Activated naive CD4-positive, alpha-beta T cell treated with anti-CD3 and anti-CD28 coated beads for 36 hours (primary cell): ENCODE data around the gene IFITM2. TPM values are rescaled to one million over a fixed set of nuclear protein-coding genes. Genes with fewer than 3 reads are reported as not detected.
"Not testable (repeated sequence)": the region's sequence is repeated elsewhere in the genome, so short reads cannot be mapped to it uniquely, and the experiment has no call there.

Experiments
- CTCF ChIA-PET: fragments of 350-600 bp; sonication (Branson Sonifier 250); formaldehyde crosslinking; loops from one replicate; lab custom pipeline; 2021; ENCODE audit warnings: antibody characterized with exemption; lab: Charles Lee
- DNase-seq: peaks from one replicate; pipeline ENCODE4 v3.0.0-alpha.2; 2020
- H3K27ac Mint-ChIP-seq: one replicate; pipeline ENCODE4 v1.8.0; 2021; ENCODE audit warnings: mild to moderate bottlenecking, mixed read lengths
- H3K27me3 Mint-ChIP-seq: one replicate; pipeline ENCODE4 v1.8.0; 2021; ENCODE audit warnings: low read depth, mixed read lengths
- H3K36me3 Mint-ChIP-seq: one replicate; pipeline ENCODE4 v1.8.0; 2021; ENCODE audit warnings: low read depth, mixed read lengths
- H3K4me1 Mint-ChIP-seq: one replicate; pipeline ENCODE4 v1.8.0; 2021; ENCODE audit warnings: low read depth, mixed read lengths
- H3K4me3 Mint-ChIP-seq: one replicate; pipeline ENCODE4 v1.8.0; 2021; ENCODE audit warnings: mild to moderate bottlenecking, moderate library complexity, mixed read lengths
- H3K9me3 Mint-ChIP-seq: one replicate; pipeline ENCODE4 v1.8.0; 2021; ENCODE audit warnings: mixed read lengths
- intact Hi-C: fragments of 100-400 bp; cut with micrococcal nuclease; formaldehyde crosslinking; loops from one replicate; pipeline ENCODE4 v1.15.1; 2023
- total RNA-seq, 2 experiments: library from RNA; stranded (reverse); gene quantifications; one replicate each; pipeline ENCODE4 v1.2.3, GENCODE V29; 2021

The IFITM2 gene
- total RNA-seq, 2 experiments from 2014 or later = 760 to 802 TPM

DNA sequence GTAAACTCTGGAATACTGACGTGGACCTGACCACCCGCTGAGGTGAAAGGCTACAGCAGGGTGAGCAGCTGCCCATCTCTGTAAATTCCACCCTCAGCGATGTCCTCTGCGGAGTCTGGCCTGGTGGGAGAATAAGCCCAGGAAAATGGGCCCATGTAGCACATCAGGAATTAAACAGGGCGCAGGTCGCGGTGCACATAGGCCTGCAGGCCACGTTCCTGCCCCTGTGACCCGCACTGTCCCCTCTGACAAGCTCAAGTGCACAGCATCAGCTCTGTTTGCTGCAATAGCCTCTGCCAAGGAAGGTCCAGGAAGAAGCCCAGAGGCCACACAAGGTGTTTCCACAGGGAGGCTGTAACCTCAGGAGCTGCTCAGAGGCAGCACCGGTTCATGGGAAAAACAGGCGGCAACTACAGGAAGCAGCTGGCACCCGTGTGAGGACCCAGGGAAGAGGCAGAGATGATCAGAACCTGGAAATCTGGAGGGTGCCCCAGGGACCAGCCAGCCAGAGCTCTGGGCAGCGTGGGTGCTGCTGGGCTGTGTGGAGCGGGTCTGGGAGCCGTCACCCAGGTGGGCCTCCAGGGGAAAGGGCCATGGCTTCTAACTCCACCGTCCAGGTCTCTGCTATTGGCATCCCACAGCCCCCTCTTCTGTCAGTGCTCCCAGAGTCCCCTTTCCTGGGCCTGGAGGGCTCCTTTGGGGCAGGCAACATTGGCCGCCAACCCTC, 808 bp upstream of the IFITM2 start:
- Mint-ChIP-seq H3K27ac (peak overlapping the region; percentile 97), H3K4me1 (peaks cover 34% of the 10 kb centered on the region), H3K36me3 (peaks cover 20% of the 10 kb centered on the region)

DNA sequence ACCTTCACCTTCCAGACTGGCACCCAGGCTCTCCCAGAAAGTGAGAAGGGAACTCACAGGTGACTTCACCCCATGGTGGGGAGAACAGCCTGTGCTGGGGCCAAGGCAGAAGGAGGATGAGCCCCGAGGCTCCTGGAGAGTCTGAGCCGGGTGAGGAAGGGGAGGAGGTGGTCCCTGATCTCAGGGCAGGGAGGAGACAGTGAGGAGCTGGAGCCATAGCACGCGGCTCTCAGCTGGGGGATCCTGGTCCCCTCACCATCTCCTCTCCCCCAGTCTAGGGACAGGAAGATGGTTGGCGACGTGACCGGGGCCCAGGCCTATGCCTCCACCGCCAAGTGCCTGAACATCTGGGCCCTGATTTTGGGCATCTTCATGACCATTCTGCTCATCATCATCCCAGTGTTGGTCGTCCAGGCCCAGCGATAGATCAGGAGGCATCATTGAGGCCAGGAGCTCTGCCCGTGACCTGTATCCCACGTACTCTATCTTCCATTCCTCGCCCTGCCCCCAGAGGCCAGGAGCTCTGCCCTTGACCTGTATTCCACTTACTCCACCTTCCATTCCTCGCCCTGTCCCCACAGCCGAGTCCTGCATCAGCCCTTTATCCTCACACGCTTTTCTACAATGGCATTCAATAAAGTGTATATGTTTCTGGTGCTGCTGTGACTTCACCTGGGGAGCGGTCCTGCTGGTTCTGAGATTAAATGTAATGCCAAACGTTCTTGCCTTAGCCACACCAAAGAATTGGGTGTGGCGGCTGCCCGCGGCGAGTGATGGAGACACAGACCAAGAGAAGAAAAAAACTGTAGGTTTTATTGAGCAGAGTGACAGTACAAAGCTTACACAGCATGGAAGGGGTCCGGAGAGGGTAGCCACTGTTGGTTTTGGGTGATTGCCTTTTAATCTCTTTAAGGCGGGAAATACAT, 1.4 kb downstream of the IFITM2 start:
- H3K36me3 Mint-ChIP-seq = peaks cover 28% of the 10 kb centered on the region
- H3K4me3 Mint-ChIP-seq = peak overlapping the region; percentile 96
- intact Hi-C loops = loop anchor here (1.0 to 10.0 kb wide), 4 partner anchors 8 to 416 kb away; partner anchors contain the start of gene PGGHG
- H3K9me3 Mint-ChIP-seq, H3K27me3 Mint-ChIP-seq, DNase-seq: not testable (repeated sequence)
- peak overlapping the region; percentile 97 for H3K27ac Mint-ChIP-seq
- CTCF ChIA-PET = interaction anchor here (0.9 to 1.8 kb wide), 4 partner anchors 20 to 58 kb away, joined by 3 to 16 read pairs (median 6); partner anchors contain the start of gene PGGHG
- peaks cover 28% of the 10 kb centered on the region for H3K4me1 Mint-ChIP-seq

More for the DNA sequence above, 808 bp upstream of the IFITM2 start:
- intact Hi-C loops = loop anchor here (2.0 to 10.0 kb wide), 2 partner anchors 14 to 418 kb away; partner anchors contain the start of gene IFITM3
- DNase-seq = no peak
- CTCF ChIA-PET = interaction anchor here (0.6 to 5.6 kb wide), 12 partner anchors 10 to 214 kb away, joined by 3 to 81 read pairs (median 8); no protein-coding TSS in a partner anchor
- Mint-ChIP-seq H3K4me3 (peak overlapping the region; percentile 96), H3K27me3 (no peaks in the 10 kb centered on the region), H3K9me3 (no peaks in the 10 kb centered on the region)

DNA sequence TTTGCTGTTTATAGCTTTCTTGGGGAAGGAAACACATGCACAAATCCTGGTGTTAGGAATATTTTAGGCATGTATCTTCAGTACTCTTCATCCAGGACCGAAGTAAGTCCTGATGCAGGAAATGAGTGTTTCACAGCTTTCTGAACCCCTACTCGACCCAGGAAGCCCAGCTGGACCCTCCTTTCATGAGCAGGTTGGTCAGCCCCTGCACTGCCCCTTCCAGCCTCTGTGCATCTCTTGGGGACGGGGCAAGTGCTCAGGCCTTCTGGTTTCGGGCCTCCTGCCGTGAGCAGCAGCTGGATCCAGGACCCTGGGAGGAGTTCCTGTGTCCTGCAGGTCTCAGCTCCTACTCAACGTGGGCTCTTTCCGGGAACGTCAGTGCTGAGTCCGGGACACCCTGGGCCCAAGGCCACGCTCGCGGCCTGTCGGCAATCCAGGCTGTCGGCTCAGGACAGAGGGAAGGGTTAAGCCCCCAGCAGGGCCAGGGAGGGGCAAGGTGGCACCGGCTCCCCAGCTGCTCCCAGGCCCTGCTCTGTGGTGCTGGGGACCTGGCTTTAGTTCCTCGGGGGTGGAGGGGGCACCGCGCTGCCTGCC, 2.5 kb downstream of the IFITM2 start:
- intact Hi-C loops = loop anchor here (1.0 to 10.0 kb wide), 5 partner anchors 7 to 485 kb away; partner anchors contain the start of genes CEND1, PGGHG and SLC25A22
- CTCF ChIA-PET = interaction anchor here (1.7 to 1.8 kb wide), 3 partner anchors 45 to 59 kb away, joined by 5 to 16 read pairs (median 8); no protein-coding TSS in a partner anchor
- peak overlapping the region; percentile 97 for H3K27ac Mint-ChIP-seq
- H3K4me3 Mint-ChIP-seq = peak overlapping the region; percentile 96
- H3K4me1 Mint-ChIP-seq = peaks cover 27% of the 10 kb centered on the region
- H3K36me3 Mint-ChIP-seq = peaks cover 38% of the 10 kb centered on the region
- H3K27me3 Mint-ChIP-seq, DNase-seq, H3K9me3 Mint-ChIP-seq: not testable (repeated sequence)

DNA sequence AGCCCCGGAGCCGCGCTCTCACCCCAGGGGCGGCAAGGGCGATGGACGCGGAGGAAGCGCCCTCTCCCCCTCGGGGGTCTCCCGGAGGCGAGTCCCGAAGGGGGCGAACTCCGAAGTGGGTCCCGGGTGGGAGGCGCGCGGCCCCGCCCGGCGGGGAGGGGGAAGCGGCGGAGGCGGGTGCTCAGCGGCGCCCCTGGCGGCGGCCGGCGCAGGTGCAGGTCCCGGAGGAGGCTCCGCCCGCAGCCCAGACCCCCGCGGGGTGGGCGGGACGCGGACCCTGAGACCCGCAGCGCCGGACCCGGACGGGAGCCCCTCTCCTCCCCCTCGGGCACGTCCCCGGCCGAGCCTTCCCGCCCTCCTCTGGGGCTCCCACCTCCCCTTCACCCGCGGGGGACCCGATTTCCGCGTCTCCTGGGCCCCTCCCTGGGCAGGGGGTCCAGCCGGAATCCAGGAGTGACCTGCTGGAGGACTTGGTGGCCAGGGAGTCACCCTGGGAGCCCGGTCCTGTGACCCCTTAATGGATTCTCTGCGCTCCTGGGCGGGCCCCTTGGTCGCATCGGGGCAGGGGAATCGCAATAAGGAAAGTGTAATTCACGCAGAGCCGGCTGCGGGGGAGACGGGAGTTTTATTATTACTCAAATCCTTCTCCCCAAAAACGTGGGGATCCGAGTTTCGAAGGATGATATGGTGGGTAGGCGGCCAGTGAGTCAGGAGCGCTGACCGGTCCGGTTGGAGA, 3.6 kb downstream of the IFITM2 start:
- DNase-seq = not testable (repeated sequence)
- CTCF ChIA-PET = interaction anchor here (1.4 to 1.7 kb wide), 2 partner anchors 43 to 44 kb away, joined by 3 to 8 read pairs; no protein-coding TSS in a partner anchor

DNA sequence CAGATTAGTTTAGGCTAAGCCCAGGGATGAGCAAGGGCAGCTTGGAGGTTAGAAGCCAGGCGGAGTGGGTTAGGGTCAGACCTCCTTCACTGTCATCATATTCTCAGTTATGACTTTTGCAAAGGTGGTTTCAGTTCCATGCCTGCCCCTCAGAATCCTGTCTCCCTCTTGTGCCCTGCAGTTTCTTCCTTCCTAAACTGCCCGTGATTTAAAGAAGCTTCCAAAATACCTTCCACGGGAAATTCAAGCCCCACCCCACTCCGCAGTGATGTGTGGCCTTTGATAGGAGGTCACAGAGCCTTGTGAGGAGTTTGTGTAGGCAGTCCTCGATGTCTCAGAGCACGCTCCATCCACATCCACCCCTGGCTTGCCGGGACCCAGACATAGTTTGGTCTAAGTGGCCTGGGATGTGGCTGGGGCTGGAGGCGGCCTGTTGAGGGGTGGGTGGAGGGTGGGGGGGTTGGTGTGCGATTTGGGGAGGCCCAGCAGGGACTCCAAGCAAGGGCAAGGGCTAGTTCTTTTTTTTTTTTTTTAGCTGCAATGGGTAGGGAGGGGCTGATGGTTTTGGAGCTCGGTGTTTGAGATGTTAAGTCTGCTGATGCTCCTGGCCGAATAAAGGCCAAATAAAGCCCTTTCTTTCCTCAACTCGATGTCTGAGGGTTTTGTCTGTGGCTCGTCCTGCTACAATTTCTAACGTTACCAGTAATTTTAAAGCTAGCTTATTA, 4.6 kb downstream of the IFITM2 start:
- DNase-seq = peak; percentile 59
- CTCF ChIA-PET = interaction anchor here (0.7 to 1.7 kb wide), 7 partner anchors 25 to 104 kb away, joined by 3 to 8 read pairs (median 3); no protein-coding TSS in a partner anchor
- H3K4me3 Mint-ChIP-seq = peak overlapping the region; percentile 93
- H3K36me3 Mint-ChIP-seq = peaks cover 53% of the 10 kb centered on the region
- peak overlapping the region; percentile 95 for H3K27ac Mint-ChIP-seq
- H3K9me3 Mint-ChIP-seq = no peaks in the 10 kb centered on the region
- intact Hi-C loops = loop anchor here (1.0 to 10.0 kb wide), 6 partner anchors 61 to 483 kb away; partner anchors contain the start of genes BET1L, CEND1, PSMD13 and RIC8A
- H3K27me3 Mint-ChIP-seq = no peaks in the 10 kb centered on the region
- H3K4me1 Mint-ChIP-seq = peaks cover 22% of the 10 kb centered on the region

More for the DNA sequence above, 3.6 kb downstream of the IFITM2 start:
- Mint-ChIP-seq H3K4me3 (peak overlapping the region; percentile 93), H3K27ac (peak overlapping the region; percentile 95), H3K4me1 (peaks cover 21% of the 10 kb centered on the region), H3K36me3 (peaks cover 44% of the 10 kb centered on the region)
- not testable (repeated sequence) for H3K27me3 Mint-ChIP-seq, H3K9me3 Mint-ChIP-seq
- intact Hi-C loops = loop anchor here (10.0 kb wide), 1 partner anchor 484 kb away; the partner anchor contains the start of genes CEND1 and SLC25A22

DNA sequence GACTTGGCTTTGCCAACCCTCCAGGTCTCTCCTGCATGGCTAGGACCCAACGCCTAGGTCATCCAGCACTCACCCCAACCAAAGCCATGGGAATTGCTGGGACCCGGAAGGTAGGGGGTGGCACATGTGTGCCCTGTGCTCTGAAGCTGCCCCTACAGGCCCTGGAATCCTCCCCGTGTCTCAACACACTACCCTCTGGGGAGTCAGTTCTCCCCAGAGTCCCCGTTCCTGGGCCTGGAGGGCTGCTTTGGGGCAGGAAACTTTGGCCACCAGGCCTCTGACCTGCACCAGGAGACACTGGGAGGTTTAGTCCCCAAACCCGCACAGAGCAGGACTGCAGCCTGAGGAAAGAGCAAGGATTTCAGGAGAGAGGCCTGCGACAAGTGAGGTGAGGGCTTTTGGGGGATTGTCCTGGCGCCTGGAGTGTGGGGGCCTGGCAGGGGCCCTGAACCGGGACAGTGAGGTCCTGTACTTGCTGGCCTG, 5.7 kb downstream of the IFITM2 start:
- intact Hi-C loops = loop anchor here (2.0 to 10.0 kb wide), 4 partner anchors 63 to 481 kb away; partner anchors contain the start of genes CEND1, PSMD13, RNH1 and SIRT3
- peaks cover 22% of the 10 kb centered on the region for H3K4me1 Mint-ChIP-seq
- peak overlapping the region; percentile 93 for H3K4me3 Mint-ChIP-seq
- no peaks in the 10 kb centered on the region for H3K27me3 Mint-ChIP-seq
- H3K27ac Mint-ChIP-seq = peak overlapping the region; percentile 95
- peaks cover 55% of the 10 kb centered on the region for H3K36me3 Mint-ChIP-seq
- H3K9me3 Mint-ChIP-seq = no peaks in the 10 kb centered on the region
- no peak for DNase-seq
- CTCF ChIA-PET = interaction anchor here (1.2 kb wide), 1 partner anchor 105 kb away, joined by 3 read pairs; no protein-coding TSS in a partner anchor

DNA sequence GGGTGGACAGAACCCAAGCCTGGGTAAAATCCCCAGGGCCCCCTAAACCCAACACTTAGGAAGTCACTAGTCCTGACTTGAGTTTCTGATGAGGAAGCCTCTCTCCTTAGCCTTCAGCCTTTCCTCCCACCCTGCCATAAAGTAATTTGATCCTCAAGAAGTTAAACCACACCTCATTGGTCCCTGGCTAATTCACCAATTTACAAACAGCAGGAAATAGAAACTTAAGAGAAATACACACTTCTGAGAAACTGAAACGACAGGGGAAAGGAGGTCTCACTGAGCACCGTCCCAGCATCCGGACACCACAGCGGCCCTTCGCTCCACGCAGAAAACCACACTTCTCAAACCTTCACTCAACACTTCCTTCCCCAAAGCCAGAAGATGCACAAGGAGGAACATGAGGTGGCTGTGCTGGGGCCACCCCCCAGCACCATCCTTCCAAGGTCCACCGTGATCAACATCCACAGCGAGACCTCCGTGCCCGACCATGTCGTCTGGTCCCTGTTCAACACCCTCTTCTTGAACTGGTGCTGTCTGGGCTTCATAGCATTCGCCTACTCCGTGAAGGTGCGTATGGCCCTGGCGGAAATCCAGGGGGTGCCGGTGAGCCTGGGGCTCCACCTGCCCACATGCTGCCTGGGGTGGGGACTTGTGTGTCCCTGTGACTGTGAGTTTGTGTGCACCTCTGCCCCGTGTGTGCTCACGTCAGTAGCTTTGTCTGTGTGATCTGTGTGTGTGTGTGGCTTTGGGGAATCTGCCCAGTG, 6.4 kb downstream of the IFITM2 start, which contains the start of gene IFITM1:
Gene IFITM1, plus strand, starts transcription at position 254 of the 767 bp plus-strand sequence. Its CDS starts 131 bp downstream, at position 385.
- Mint-ChIP-seq H3K36me3 (peaks cover 48% of the 10 kb centered on the region), H3K9me3 (no peaks in the 10 kb centered on the region), H3K4me3 (peak within 1 kb of the TSS; percentile 93), H3K27me3 (no peaks in the 10 kb centered on the region), H3K27ac (peak within 1 kb of the TSS; percentile 95), H3K4me1 (peaks cover 22% of the 10 kb centered on the region)
- intact Hi-C loops = loop anchor here (1.0 to 10.0 kb wide), 6 partner anchors 41 to 481 kb away; partner anchors contain the start of genes CEND1, PSMD13, RNH1 and SIRT3
- DNase-seq = peak; percentile 77
- CTCF ChIA-PET = no interaction called here

DNA sequence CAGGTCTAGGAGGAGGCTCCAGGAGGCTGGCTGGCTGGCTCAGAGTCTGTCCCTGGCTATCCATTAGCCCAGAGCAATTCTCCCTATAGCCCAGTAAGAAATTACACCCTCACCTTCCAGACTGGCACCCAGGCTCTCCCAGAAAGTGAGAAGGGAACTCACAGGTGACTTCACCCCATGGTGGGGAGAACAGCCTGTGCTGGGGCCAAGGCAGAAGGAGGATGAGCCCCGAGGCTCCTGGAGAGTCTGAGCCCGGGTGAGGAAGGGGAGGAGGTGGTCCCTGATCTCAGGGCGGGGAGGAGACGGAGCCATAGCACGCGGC, 6.9 kb downstream of the IFITM2 start:
- intact Hi-C loops = loop anchor here (1.0 to 10.0 kb wide), 3 partner anchors 41 to 480 kb away; partner anchors contain the start of genes CEND1 and SLC25A22
- H3K4me1 Mint-ChIP-seq = peaks cover 22% of the 10 kb centered on the region
- H3K27me3 Mint-ChIP-seq, CTCF ChIA-PET, DNase-seq, H3K9me3 Mint-ChIP-seq: not testable (repeated sequence)
- H3K27ac Mint-ChIP-seq = peak overlapping the region; percentile 95
- peaks cover 44% of the 10 kb centered on the region for H3K36me3 Mint-ChIP-seq
- peak overlapping the region; percentile 93 for H3K4me3 Mint-ChIP-seq

DNA sequence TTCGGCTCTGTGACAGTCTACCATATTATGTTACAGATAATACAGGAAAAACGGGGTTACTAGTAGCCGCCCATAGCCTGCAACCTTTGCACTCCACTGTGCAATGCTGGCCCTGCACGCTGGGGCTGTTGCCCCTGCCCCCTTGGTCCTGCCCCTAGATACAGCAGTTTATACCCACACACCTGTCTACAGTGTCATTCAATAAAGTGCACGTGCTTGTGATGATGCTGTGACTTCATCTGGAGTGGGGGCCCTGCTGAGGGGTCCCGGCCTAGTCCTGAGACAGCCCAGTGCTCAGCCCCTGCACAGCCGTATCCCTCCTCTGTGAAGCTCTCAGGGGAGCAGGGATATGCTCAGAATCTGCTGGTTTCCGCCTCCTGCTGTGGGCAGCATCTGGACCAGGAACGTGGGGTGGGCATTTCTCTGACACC, 7.5 kb downstream of the IFITM2 start:
- peaks cover 24% of the 10 kb centered on the region for H3K4me1 Mint-ChIP-seq
- H3K36me3 Mint-ChIP-seq = peaks cover 43% of the 10 kb centered on the region
- intact Hi-C loops = loop anchor here (10.0 kb wide), 1 partner anchor 480 kb away; the partner anchor contains the start of genes CEND1 and SLC25A22
- DNase-seq = peak; percentile 50
- CTCF ChIA-PET = interaction anchor here (1.0 to 1.2 kb wide), 2 partner anchors 10 to 40 kb away, joined by 4 to 7 read pairs; no protein-coding TSS in a partner anchor
- H3K27me3 Mint-ChIP-seq = no peaks in the 10 kb centered on the region
- peak overlapping the region; percentile 93 for H3K4me3 Mint-ChIP-seq
- no peaks in the 10 kb centered on the region for H3K9me3 Mint-ChIP-seq
- peak overlapping the region; percentile 95 for H3K27ac Mint-ChIP-seq
